Measurements from ENCODE around the gene RAD51B.

Gene RAD51B

GRCh38 chr14:68727315-68728047 lies 907.9 kb downstream of the RAD51B start:
- DNase-seq (ENCODE audit: low spot score), result no peak

DNA sequence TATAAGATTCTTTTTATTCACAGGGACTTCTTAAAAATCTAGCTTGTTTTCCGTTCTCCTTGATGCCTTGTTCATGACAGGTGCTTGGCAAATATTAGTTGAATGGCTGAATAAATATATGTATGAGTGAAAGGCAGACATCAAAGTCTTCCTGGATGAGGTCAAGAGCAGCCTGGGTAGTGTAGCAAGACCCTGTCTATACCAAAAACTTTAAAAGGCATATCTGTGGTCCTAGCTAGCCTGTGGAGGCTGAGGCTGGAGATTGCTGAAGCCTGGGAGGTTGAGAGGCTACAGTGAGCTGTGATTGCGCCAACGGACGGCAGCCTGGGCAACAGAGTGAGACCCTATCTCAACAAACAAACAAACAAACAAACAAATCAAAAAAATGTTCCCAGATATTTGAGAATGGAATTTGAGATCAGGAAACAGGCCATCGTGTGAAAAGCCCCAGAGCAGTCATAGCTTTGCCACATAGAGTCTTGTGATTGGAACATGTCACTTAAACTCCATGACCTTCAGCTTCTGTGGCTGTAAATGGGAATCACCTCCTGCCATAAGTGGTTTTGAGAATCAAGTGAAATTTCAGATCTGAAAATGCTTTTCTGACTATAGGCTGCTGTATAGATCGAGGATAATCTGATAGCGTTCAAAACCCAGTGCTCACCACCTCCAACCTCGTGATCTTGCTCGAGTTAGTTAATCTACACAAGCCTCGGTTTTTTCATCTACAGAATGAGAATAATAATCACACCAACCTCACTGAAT lies 908.9 kb downstream of the RAD51B start:
- no peak for DNase-seq (ENCODE audit: low spot score)

GRCh38 chr14:68729556-68729955 lies 910.0 kb downstream of the RAD51B start:
- no peak for DNase-seq (ENCODE audit: low spot score)

GRCh38 chr14:68730348-68730747 lies 910.8 kb downstream of the RAD51B start:
- DNase-seq (ENCODE audit: low spot score), result no peak

GRCh38 chr14:68730811-68731425 lies 911.3 kb downstream of the RAD51B start:
- peak; percentile 66 for DNase-seq (ENCODE audit: low spot score)

DNA sequence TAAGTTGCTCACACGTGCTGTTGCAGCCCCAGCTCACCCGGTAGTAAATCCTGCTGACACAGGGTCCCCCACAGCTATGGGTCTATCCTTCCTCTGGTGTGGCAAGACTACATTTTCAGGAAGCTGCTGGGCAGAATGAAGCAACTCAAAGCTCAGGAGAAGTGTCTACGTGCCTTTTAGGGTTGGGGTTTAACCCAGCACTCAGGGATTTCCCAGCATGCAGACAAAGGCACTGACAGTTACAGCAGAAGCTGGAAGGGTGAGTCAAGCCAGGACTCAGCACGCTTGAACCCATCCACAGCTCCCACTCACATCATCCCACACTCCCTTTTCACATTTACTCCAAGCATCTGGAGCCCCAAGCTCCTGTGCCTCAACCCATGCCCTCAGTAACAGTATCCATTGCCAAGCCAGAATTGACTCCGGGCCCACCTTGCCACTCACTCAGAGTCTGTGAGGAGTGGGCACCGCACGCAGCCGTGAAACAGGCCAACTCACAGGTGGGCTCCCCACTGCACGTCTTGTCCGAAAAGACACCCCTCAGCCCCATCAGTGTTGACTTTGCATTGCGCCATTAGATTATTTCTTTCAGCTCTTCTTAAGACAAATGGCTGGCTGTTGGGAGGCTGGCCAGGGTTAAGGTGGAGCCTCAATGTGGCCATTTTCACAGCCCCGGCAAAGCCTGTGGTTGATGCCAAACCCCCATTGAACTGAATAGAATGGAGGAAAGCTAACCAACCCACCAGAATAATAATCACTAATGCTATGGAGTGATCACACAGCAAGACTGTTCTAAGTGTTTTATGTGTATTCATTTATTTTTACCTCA lies 913.7 kb downstream of the RAD51B start:
- peak; percentile 70 for DNase-seq (ENCODE audit: low spot score)

- no peak for DNase-seq (ENCODE audit: low spot score)
These were observed 914.7 kb downstream of the RAD51B start for GRCh38 chr14:68734231-68734732.

DNA sequence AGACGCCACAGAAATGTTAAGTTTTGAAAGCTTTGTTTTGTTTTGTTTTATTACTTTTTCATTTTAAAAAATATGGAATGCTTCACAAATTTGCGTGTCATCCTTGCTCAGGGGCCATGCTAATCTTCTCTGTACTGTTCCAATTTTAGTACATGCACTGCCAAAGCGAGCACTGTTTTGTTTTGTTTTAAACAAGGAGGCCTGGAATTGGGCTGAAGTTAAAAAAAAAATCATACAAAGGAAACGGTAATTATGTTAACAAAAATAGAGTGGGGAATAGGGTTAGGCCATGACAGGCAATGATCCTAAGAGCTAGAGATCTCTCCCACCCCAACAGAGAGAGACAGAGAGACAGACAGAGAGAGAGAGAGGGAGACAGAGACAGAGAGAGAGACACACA lies 916.3 kb downstream of the RAD51B start:
- DNase-seq (ENCODE audit: low spot score), result no peak

GRCh38 chr14:68736471-68736871 lies 916.9 kb downstream of the RAD51B start:
- DNase-seq (ENCODE audit: low spot score), result no peak

GRCh38 chr14:68737086-68737485 lies 917.5 kb downstream of the RAD51B start:
- no peak for DNase-seq (ENCODE audit: low spot score)

DNA sequence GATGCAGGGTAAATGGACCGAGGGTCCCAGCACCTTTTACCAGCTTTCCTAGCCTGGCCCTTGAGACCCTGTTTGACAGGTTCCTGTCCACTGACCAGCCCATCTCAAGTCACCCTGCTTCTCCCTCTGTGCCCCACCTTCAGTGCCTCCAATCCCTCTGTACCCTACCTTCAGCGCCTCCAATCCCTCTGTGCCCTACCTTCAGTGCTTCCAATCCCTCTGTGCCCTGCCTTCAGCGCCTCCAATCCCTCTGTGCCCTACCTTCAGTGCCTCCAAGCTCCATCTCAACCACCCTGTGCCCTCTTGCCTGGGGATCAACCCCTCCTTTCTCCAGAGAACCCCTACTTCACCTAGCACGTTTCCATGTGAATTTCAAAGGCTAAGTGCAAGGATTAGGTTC lies 919.0 kb downstream of the RAD51B start:
- no peak for DNase-seq (ENCODE audit: low spot score)

- DNase-seq (ENCODE audit: low spot score), result no peak
These were observed 920.1 kb downstream of the RAD51B start for GRCh38 chr14:68739701-68740100.

GRCh38 chr14:68740788-68741476 lies 921.4 kb downstream of the RAD51B start:
- DNase-seq (ENCODE audit: low spot score), result no peak

GRCh38 chr14:68741477-68741791 lies 921.9 kb downstream of the RAD51B start:
- DNase-seq (ENCODE audit: low spot score), result no peak

DNA sequence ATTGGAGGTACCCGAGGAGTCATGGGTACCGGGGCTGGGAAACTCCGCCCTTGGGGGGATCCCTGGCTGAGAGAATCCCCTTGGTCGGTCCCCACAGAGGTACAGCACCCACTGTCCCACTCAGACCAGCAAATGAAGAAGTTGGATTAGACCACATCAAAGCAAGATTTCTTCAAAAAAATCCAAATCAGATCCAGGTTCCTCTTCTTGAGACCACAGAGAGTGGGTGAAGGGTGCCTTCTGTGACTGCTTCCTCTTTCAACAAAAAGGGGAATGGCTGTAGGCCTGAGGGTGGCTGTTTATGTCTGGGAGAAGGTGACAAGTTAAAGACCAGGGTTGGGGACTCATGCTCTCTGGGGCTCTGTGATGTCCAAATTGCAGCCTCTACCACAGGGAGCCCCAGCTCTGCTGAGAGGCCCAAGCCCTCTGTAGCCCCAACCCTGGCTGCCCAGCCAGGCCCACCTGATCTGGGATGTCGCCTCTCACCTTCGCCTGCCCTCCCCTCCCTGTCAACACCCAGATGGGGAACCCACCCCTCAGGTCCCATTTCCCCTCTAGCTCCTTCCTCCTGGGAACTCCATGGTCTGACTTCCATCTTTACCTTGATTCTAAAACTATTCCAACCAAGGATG lies 922.4 kb downstream of the RAD51B start:
- peak; percentile 67 for DNase-seq (ENCODE audit: low spot score)

- DNase-seq (ENCODE audit: low spot score), result no peak
These were observed 925.0 kb downstream of the RAD51B start for GRCh38 chr14:68744613-68745012.

DNA sequence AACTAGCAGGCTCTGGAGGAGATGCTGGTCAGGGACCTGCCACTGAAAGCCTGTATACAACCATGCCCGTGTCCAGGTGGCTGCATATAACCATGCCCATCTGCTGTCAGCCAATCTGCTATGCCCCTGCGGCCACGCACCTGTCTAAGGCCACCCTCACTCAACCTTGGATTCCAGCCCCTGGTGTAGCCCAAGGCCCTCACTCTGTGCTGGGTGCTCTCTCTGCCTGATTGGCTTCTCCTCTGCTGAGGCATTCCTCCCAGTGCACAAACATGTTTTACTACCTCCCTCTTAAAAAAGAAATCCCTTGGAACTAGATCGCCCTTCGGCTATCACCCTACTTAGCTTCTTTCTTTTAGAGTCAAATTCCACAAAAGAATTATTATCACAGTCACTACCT lies 927.8 kb downstream of the RAD51B start:
- DNase-seq (ENCODE audit: low spot score), result no peak

- no peak for DNase-seq (ENCODE audit: low spot score)
These were observed 928.7 kb downstream of the RAD51B start for GRCh38 chr14:68748260-68748659.

- no peak for DNase-seq (ENCODE audit: low spot score)
These were observed 929.1 kb downstream of the RAD51B start for GRCh38 chr14:68748691-68749090.

DNA sequence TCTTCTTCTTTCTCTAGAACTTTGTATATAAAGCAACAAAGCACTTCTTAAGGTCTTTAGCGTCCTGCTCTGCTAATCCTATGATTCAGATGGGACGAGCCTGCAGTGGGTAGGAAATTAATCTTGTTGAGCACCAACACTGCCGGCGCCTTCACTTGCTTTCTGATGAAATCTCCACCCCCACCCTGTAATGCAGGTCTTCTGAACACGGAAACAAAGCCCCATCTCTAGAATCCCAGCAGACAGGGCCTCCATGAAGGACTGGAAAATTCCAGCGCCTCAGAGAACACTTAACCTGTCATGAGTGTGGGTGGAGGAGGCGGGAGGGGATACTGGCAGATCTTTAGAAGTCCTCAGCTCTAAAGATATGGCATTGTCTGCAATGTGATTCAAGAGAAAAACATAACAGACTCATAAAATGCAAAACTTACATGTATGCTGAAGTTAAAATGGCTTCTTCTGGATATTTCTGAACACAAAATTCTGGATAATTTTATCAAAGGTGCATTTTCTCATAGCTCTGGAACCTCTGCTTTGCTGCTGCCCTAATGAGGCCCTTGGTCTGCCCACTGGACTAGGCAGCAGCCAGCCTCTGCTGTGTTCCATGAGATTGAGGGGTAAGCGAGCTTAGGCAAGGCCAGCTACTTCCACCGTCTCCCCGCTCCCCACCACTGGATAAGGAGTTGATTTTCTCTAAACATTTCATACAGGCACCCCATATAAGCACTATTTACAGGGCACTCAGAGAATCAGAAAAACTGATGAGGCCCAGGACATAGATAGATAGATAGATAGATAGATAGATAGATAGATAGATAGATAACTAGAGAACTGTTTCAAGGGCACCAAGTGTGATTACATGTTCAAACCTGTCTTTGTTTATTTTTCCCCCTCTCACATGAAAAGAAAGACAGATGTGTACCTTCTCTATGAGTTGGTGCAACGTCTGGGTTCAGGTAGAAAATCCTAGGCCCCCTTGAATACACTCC lies 930.2 kb downstream of the RAD51B start:
- no peak for DNase-seq (ENCODE audit: low spot score)

Data from Ammon's horn (tissue), 1 donor.